GM19025 (cell line): ENCODE measurements around the gene TEX36.
"Not testable (repeated sequence)": the region's sequence is repeated elsewhere in the genome, so short reads cannot be mapped to it uniquely, and the experiment has no call there.

Experiments
- ATAC-seq: cut with Tn5 transposase; IDR thresholded peaks from one replicate; pipeline ENCODE4 v1.9.1; 2021; ENCODE audit warnings: mild to moderate bottlenecking, low read depth, moderate library complexity; ENCODE audit not compliant: unreplicated experiment

The TEX36 gene

GRCh38 chr10:125692601-125693523 lies 9.9 kb upstream of the TEX36 start:
- ATAC-seq = no peak

- ATAC-seq = no peak
Observed at GRCh38 chr10:125692196-125692595, 9.2 kb upstream of the TEX36 start.

- ATAC-seq = no peak
Observed at GRCh38 chr10:125691160-125691981, 8.4 kb upstream of the TEX36 start.

GRCh38 chr10:125689955-125690569 lies 7.1 kb upstream of the TEX36 start:
- ATAC-seq = no peak

- ATAC-seq = no peak
Observed at GRCh38 chr10:125687507-125688185, 4.7 kb upstream of the TEX36 start.

- no peak for ATAC-seq
Observed at GRCh38 chr10:125684581-125684980, 1.6 kb upstream of the TEX36 start.

- ATAC-seq = no peak
Observed at GRCh38 chr10:125683821-125684220, 858 bp upstream of the TEX36 start.

- ATAC-seq = no peak
Observed at GRCh38 chr10:125679436-125679835, 3.5 kb downstream of the TEX36 start.

GRCh38 chr10:125672884-125673283 lies 10.1 kb downstream of the TEX36 start:
- ATAC-seq = no peak

GRCh38 chr10:125662584-125662983 lies 20.4 kb downstream of the TEX36 start:
- no peak for ATAC-seq

GRCh38 chr10:125661941-125662515 lies 20.9 kb downstream of the TEX36 start:
- no peak for ATAC-seq

- no peak for ATAC-seq
Observed at GRCh38 chr10:125661431-125661940, 21.5 kb downstream of the TEX36 start.

- ATAC-seq = no peak
Observed at GRCh38 chr10:125659071-125659470, 23.9 kb downstream of the TEX36 start.

GRCh38 chr10:125656523-125656922 lies 26.4 kb downstream of the TEX36 start:
- ATAC-seq = no peak

GRCh38 chr10:125653113-125653512 lies 29.9 kb downstream of the TEX36 start:
- ATAC-seq = not testable (repeated sequence)

- ATAC-seq = no peak
Observed at GRCh38 chr10:125646311-125646710, 36.7 kb downstream of the TEX36 start.

GRCh38 chr10:125641398-125641797 lies 41.6 kb downstream of the TEX36 start:
- ATAC-seq = no peak

GRCh38 chr10:125640653-125641052 lies 42.3 kb downstream of the TEX36 start:
- ATAC-seq = no peak

- ATAC-seq = no peak
Observed at GRCh38 chr10:125639846-125640245, 43.1 kb downstream of the TEX36 start.

GRCh38 chr10:125638555-125638954 lies 44.4 kb downstream of the TEX36 start:
- no peak for ATAC-seq
